GM08714 (cell line): Measurements from ENCODE around the gene SLF1.

ENCODE experiments used
- H3K4me3 ChIP-seq: fragments of 200-500 bp; sonication (Bioruptor generic); 2 replicates; pipeline ENCODE4 v1.5.1; 2014; ENCODE audit warnings: mild to moderate bottlenecking, low read length, inconsistent platforms
- ZNF274 ChIP-seq: IDR thresholded peaks from 2 replicates; pipeline ENCODE4 v1.6.1; 2012; ENCODE audit warnings: mild to moderate bottlenecking, low read depth, low read length

SLF1 gene

GRCh38 chr5:94690778-94691177, 72.3 kb downstream of the SLF1 start:
- TF ChIP-seq ZNF274: no peak

GRCh38 chr5:94691291-94691690, 72.8 kb downstream of the SLF1 start:
- no peak for TF ChIP-seq ZNF274
- no peak overlapping the region for H3K4me3 ChIP-seq

More at GRCh38 chr5:94690778-94691177, 72.3 kb downstream of the SLF1 start:
- no peak overlapping the region for H3K4me3 ChIP-seq

- TF ChIP-seq ZNF274: no peak
- no peak overlapping the region for H3K4me3 ChIP-seq
Observed at GRCh38 chr5:94691949-94692348, 73.5 kb downstream of the SLF1 start.

- no peak overlapping the region for H3K4me3 ChIP-seq
- TF ChIP-seq ZNF274: no peak
Observed at GRCh38 chr5:94692581-94692980, 74.1 kb downstream of the SLF1 start.

GRCh38 chr5:94693043-94693822, 74.8 kb downstream of the SLF1 start:
- H3K4me3 ChIP-seq: no peak overlapping the region
- no peak for TF ChIP-seq ZNF274

- no peak overlapping the region for H3K4me3 ChIP-seq
- TF ChIP-seq ZNF274: no peak
Observed at GRCh38 chr5:94693845-94694370, 75.4 kb downstream of the SLF1 start.

GRCh38 chr5:94694671-94695070, 76.2 kb downstream of the SLF1 start:
- no peak for TF ChIP-seq ZNF274
- no peak overlapping the region for H3K4me3 ChIP-seq

GRCh38 chr5:94698197-94698596, 79.7 kb downstream of the SLF1 start:
- no peak for TF ChIP-seq ZNF274

GRCh38 chr5:94699562-94699961, 81.1 kb downstream of the SLF1 start:
- no peak for TF ChIP-seq ZNF274
- H3K4me3 ChIP-seq: no peak overlapping the region

More at GRCh38 chr5:94698197-94698596, 79.7 kb downstream of the SLF1 start:
- no peak overlapping the region for H3K4me3 ChIP-seq

GRCh38 chr5:94700592-94700991, 82.1 kb downstream of the SLF1 start:
- H3K4me3 ChIP-seq: no peak overlapping the region
- TF ChIP-seq ZNF274: no peak

GRCh38 chr5:94702729-94703128, 84.3 kb downstream of the SLF1 start:
- TF ChIP-seq ZNF274: no peak
- no peak overlapping the region for H3K4me3 ChIP-seq

GRCh38 chr5:94705427-94705826, 87.0 kb downstream of the SLF1 start:
- H3K4me3 ChIP-seq: no peak overlapping the region
- TF ChIP-seq ZNF274: no peak

GRCh38 chr5:94707359-94707758, 88.9 kb downstream of the SLF1 start:
- H3K4me3 ChIP-seq: no peak overlapping the region
- no peak for TF ChIP-seq ZNF274

GRCh38 chr5:94709277-94709676, 90.8 kb downstream of the SLF1 start:
- no peak overlapping the region for H3K4me3 ChIP-seq
- TF ChIP-seq ZNF274: no peak

- no peak overlapping the region for H3K4me3 ChIP-seq
- no peak for TF ChIP-seq ZNF274
Observed at GRCh38 chr5:94711785-94712184, 93.3 kb downstream of the SLF1 start.

GRCh38 chr5:94715768-94716167, 97.3 kb downstream of the SLF1 start:
- H3K4me3 ChIP-seq: no peak overlapping the region
- TF ChIP-seq ZNF274: no peak

- no peak for TF ChIP-seq ZNF274
- H3K4me3 ChIP-seq: no peak overlapping the region
Observed at GRCh38 chr5:94725142-94725541, 106.7 kb downstream of the SLF1 start.
